Measurements from ENCODE around the gene PLEKHA7. TPM values are rescaled to one million over a fixed set of nuclear protein-coding genes. Genes with fewer than 3 reads are reported as not detected.

Gene PLEKHA7
- total and polyA plus RNA-seq, 2 of the 13 experiments (the other 11 are each of a cell fraction or from before 2014, with no cell fraction given): 17.5 to 18.7 TPM

- CTCF ChIA-PET (ENCODE audit: low intra/inter-chr PET ratio, low total read pairs): no interaction called here
- intact Hi-C loops (cut with micrococcal nuclease; ENCODE audit: unreplicated experiment): no loop called here
These were observed 47.1 kb downstream of the PLEKHA7 start for GRCh38 chr11:16966930-16967671.

More at GRCh38 chr11:16966930-16967671, 47.1 kb downstream of the PLEKHA7 start:
- no peak overlapping the region for H3K27ac ChIP-seq (ENCODE audit: extremely low read length, insufficient read depth, low read length)
- H3K9ac ChIP-seq (ENCODE audit: insufficient read depth, low read depth, low read length): no peak overlapping the region
- no peak overlapping the region for H3K4me2 ChIP-seq (ENCODE audit: low read depth, low read length)
- peaks cover 17% of the 10 kb centered on the region for H3K79me2 ChIP-seq (ENCODE audit: insufficient read depth, low read length)
- ATAC-seq: peak; percentile 59
- no peaks in the 10 kb centered on the region for H3K9me3 ChIP-seq (ENCODE audit: low read length)
- in situ Hi-C loops (cut with HindIII; ENCODE audit: extremely low pct_ligation_motif_present, low pct_unique_long_range_greater_than_20kb): no loop called here
- no peak for TF ChIP-seq CERS6 (CRISPR knock-in tag; IDR thresholded peaks at IDR 0.05)
- TF ChIP-seq HNRNPLL (IDR thresholded peaks at IDR 0.05; ENCODE audit: low read depth, low read length, poor library complexity, severe bottlenecking): no peak
- no peak for TF ChIP-seq ELF1 (CRISPR knock-in tag; IDR thresholded peaks at IDR 0.05)
- no peak for TF ChIP-seq XBP1 (CRISPR knock-in tag; IDR thresholded peaks at IDR 0.05)
- TF ChIP-seq ZBTB14 (CRISPR knock-in tag; IDR thresholded peaks at IDR 0.05): no peak
- TF ChIP-seq ZBTB3 (CRISPR knock-in tag; IDR thresholded peaks at IDR 0.05; ENCODE audit: borderline replicate concordance, low read depth): no peak
- no peak for TF ChIP-seq SRSF9 (IDR thresholded peaks at IDR 0.05; ENCODE audit: borderline replicate concordance, insufficient read depth, low read depth, low read length, poor library complexity, severe bottlenecking)
- no peak for TF ChIP-seq HNRNPUL1 (IDR thresholded peaks at IDR 0.05; ENCODE audit: low read depth, low read length)
- TF ChIP-seq HOXA3 (CRISPR knock-in tag; IDR thresholded peaks at IDR 0.05): no peak
- no peak for TF ChIP-seq HOXA5 (CRISPR knock-in tag; IDR thresholded peaks at IDR 0.05)
- TF ChIP-seq EZH2 (conservative IDR thresholded peaks at IDR 0.05; ENCODE audit: low read depth, low read length): no peak
- no peak for TF ChIP-seq ZC3H13 (CRISPR knock-in tag; IDR thresholded peaks at IDR 0.05)
- no peak for TF ChIP-seq SOX6 (IDR thresholded peaks at IDR 0.05)
- TF ChIP-seq SOX6 (CRISPR knock-in tag; IDR thresholded peaks at IDR 0.05): no peak
- WGBS (ENCODE audit: low lambda C conversion rate): 94% methylated on average over 6 of the region's 6 CpGs
- H3K36me3 ChIP-seq (replicated peaks in 1 of 2; ENCODE audit: control insufficient read depth in 1 of 2, insufficient read depth in 2 of 2, low read length in 2 of 2): peaks cover 0 to 3% of the 10 kb centered on the region in 2 experiments; a peak in 1 of 5 replicates
- FAIRE-seq: no peak
- H3K4me3 ChIP-seq (replicated peaks in 1 of 3; ENCODE audit: insufficient read depth in 1 of 3, low read depth in 2 of 3, low read length in 3 of 3): no peak overlapping the region
- POLR2A ChIA-PET: interaction anchor here (1.4 kb wide), 1 partner anchor 46 kb away, joined by 3 read pairs; no protein-coding TSS in a partner anchor
- H3K27me3 ChIP-seq (ENCODE audit: control insufficient read depth in 1 of 2, insufficient read depth in 2 of 2, low read length in 2 of 2): no peaks in the 10 kb centered on the region
- no peaks in the 10 kb centered on the region for H4K20me1 ChIP-seq (ENCODE audit: insufficient read depth, low read length)
- BruUV-seq (replicated peaks): no TSS peak
- H3K4me1 ChIP-seq (ENCODE audit: insufficient read depth, low read length): peaks cover 29% of the 10 kb centered on the region
- DNase-seq (ENCODE audit: low spot score): no peak
- no peak overlapping the region for H2AFZ ChIP-seq (ENCODE audit: low read length)
